Tibial nerve (tissue), 4 donors: ENCODE results near the gene FAM163B. TPM values are rescaled to one million over a fixed set of nuclear protein-coding genes. Genes with fewer than 3 reads are reported as not detected.

Experiments
- DNase-seq, 2 donors: peaks; one replicate each; pipeline ENCODE4 v3.0.0-alpha.2; 2019; ENCODE audit warnings: low spot score in 2 of 2
- H3K27ac ChIP-seq, 4 donors: fragments of 200-600 bp; sonication (generic) in 3 of 4; one replicate each; pipeline ENCODE4 v1.5.1; 2017 to 2019; ENCODE audit warnings: mild to moderate bottlenecking in 1 of 4
- H3K27me3 ChIP-seq, 2 donors: fragments of 200-600 bp; sonication (generic) in 1 of 2; one replicate each; pipeline versions ENCODE4 v1.5.1 to v1.6.0; 2017 to 2019
- H3K36me3 ChIP-seq, 3 donors: fragments of 200-600 bp; sonication (generic); one replicate each; pipeline ENCODE4 v1.5.1; 2018 to 2019
- H3K4me1 ChIP-seq, 4 donors: fragments of 200-600 bp; sonication (generic) in 3 of 4; one replicate each; pipeline ENCODE4 v1.5.1; 2017 to 2019
- H3K4me3 ChIP-seq, 4 donors: fragments of 200-600 bp; sonication (generic) in 3 of 4; one replicate each; pipeline ENCODE4 v1.5.1; 2017 to 2019; ENCODE audit warnings: mild to moderate bottlenecking in 1 of 4, moderate library complexity in 1 of 4
- H3K9me3 ChIP-seq, 4 donors: fragments of 200-600 bp; sonication (generic) in 3 of 4; one replicate each; pipeline ENCODE4 v1.5.1; 2017 to 2019
- EP300 ChIP-seq, 2 donors: sonication (generic); formaldehyde crosslinking; IDR thresholded peaks; one replicate each; pipeline ENCODE4 v1.6.1; 2017; ENCODE audit warnings: antibody characterized with exemption in 2 of 2, mild to moderate bottlenecking in 1 of 2
- POLR2A ChIP-seq, 2 donors: fragments of 450-650 bp; IDR thresholded peaks; one replicate each; pipeline ENCODE4 v1.6.1; 2017; ENCODE audit warnings: antibody characterized with exemption in 2 of 2, mild to moderate bottlenecking in 2 of 2, moderate library complexity in 2 of 2
- WGBS, 2 donors: methylation state at CpG; one replicate each; pipeline ENCODE4 v1.1.5; 2018; 5-methylcytosine and 5-hydroxymethylcytosine counted together
- total RNA-seq, 4 donors: library from RNA; depleted of rRNA; stranded (reverse); fragments of >200 nt; gene quantifications; one replicate each; pipeline ENCODE4 v1.1.0, GENCODE V29; 2016
- TF ChIP-seq, protein P1 (sequence below), 5 experiments: fragments of 200-600 bp in 3 of 5; fragments of 450-650 bp in 2 of 5; sonication (generic) in 3 of 5; IDR thresholded peaks; one replicate each; pipeline ENCODE4 v1.5.1; 2016 to 2019; ENCODE audit warnings: antibody characterized with exemption in 5 of 5, mild to moderate bottlenecking in 3 of 5, moderate library complexity in 2 of 5

FAM163B gene
- total RNA-seq, 4 donors from 2014 or later = 0.90 to 2.2 (median 1.0) TPM; not detected in 1

DNA sequence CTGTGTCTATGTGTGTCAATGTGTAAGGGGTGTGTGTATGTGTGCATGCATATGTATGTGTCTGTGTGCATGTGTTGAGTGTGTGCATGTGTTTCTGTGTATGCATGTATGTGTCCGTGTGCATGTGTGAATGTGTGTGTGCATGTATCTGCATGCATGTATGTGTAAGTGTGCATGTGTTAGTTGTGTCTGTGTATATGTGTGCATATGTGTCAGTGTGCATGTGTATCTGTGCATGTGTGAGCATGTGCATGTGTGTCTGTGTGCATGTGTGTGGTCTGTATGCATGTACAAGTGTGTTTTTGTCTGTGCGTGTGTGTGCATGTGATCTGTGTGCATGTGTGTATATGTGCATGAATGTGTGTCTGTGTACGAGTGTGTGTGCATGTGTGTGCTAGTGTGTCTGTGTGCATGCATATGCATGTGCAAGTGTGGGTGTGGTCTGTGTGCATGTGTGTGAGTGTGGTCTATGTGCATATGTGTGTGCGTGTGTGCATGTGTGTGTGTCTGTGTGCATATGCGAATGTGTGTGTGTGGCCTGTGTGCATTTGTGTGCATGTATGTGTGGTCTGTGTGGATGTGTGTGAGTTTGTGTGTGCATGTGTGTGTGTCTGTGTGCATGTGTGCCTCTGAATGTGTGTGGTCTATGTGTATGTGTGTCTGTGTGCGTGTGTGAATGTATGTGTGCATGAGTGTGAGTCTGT, 9.6 kb downstream of the FAM163B start:
- WGBS, 2 donors = 95 to 97% methylated on average over 6 of the region's 6 CpGs
- H3K4me3 ChIP-seq = no peak overlapping the region
- TF ChIP-seq, protein P1, sequence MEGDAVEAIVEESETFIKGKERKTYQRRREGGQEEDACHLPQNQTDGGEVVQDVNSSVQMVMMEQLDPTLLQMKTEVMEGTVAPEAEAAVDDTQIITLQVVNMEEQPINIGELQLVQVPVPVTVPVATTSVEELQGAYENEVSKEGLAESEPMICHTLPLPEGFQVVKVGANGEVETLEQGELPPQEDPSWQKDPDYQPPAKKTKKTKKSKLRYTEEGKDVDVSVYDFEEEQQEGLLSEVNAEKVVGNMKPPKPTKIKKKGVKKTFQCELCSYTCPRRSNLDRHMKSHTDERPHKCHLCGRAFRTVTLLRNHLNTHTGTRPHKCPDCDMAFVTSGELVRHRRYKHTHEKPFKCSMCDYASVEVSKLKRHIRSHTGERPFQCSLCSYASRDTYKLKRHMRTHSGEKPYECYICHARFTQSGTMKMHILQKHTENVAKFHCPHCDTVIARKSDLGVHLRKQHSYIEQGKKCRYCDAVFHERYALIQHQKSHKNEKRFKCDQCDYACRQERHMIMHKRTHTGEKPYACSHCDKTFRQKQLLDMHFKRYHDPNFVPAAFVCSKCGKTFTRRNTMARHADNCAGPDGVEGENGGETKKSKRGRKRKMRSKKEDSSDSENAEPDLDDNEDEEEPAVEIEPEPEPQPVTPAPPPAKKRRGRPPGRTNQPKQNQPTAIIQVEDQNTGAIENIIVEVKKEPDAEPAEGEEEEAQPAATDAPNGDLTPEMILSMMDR (IDR thresholded peaks at IDR 0.05) = no peak
- TF ChIP-seq EP300 (IDR thresholded peaks at IDR 0.05) = no peak
- no peak for TF ChIP-seq POLR2A (IDR thresholded peaks at IDR 0.05)
- H3K27ac ChIP-seq = no peak overlapping the region
- peaks cover 0 to 16% of the 10 kb centered on the region in 2 donors for H3K27me3 ChIP-seq
- DNase-seq = no peak
- H3K4me1 ChIP-seq = no peaks in the 10 kb centered on the region
- peaks cover 0 to 35% (median 10%) of the 10 kb centered on the region in 4 donors for H3K9me3 ChIP-seq
- H3K36me3 ChIP-seq = no peaks in the 10 kb centered on the region

DNA sequence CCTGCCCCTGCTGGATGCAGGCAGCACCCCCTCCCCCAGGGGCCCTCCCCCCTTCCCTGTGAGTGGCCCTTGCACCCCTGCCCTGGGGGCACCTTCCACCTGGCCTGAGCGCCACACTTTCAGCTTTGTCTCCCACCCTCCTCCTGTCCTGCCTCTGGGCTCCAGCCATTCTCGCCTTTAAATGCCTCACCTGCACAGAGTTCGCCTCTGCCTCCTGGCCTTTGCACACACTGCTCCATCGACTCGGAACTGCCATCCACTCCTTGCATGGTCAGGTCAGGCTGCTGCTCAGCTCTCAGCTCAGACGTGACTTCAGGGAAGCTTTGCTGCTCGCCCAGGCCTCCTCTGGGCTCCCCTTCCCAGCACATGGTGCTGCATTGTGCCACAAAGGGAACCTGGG, 10.2 kb downstream of the FAM163B start:
- WGBS, 2 donors = 75 to 90% methylated on average over 7 of the region's 7 CpGs
- TF ChIP-seq, protein P1 (IDR thresholded peaks at IDR 0.05) = no peak
- TF ChIP-seq POLR2A (IDR thresholded peaks at IDR 0.05) = no peak
- Histone ChIP-seq H3K9me3 (peaks cover 0 to 35% (median 10%) of the 10 kb centered on the region in 4 donors), H3K27ac (no peak overlapping the region), H3K4me1 (no peaks in the 10 kb centered on the region), H3K4me3 (no peak overlapping the region), H3K36me3 (no peaks in the 10 kb centered on the region), H3K27me3 (peaks cover 0 to 16% of the 10 kb centered on the region in 2 donors)
- DNase-seq = no peak

DNA sequence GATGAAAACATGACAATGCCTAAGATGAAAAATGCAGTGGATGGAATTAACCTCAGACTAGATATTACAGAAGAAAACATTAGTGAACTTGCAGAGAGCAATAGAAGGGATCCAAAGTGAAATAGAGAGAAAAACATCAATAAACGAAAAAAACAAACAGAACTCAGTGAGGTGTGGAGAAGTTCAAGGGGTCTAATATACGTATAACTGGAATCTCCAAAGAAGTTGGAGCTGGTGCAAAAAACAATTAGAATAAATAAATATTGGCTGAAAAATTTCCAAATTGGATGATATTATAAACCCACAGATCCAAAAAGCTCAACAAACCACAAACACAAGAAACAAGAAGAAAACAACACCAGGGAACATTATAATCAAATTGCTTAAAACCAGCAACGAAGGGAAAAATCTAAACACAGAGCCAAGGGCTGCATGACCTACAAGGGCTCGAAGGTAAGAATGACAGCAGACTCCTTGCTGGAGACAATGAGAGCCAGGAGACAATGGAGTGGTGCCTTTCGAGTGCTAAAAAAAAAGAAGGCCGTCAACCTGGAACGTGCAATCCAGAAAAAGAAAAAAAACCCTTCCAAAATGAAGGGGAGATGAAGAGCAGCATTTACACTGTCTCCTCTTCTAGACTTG, 11.8 kb downstream of the FAM163B start:
- no peak for DNase-seq
- Histone ChIP-seq H3K9me3 (peaks cover 0 to 35% (median 10%) of the 10 kb centered on the region in 4 donors), H3K36me3 (no peaks in the 10 kb centered on the region), H3K27ac (no peak overlapping the region), H3K4me1 (no peaks in the 10 kb centered on the region), H3K27me3 (peaks cover 0 to 10% of the 10 kb centered on the region in 2 donors), H3K4me3 (no peak overlapping the region)
- no peak for TF ChIP-seq EP300 (IDR thresholded peaks at IDR 0.05)
- TF ChIP-seq POLR2A (IDR thresholded peaks at IDR 0.05) = no peak
- TF ChIP-seq, protein P1 (IDR thresholded peaks at IDR 0.05) = no peak
- 80 to 81% methylated on average over 7 of the region's 7 CpGs for WGBS, 2 donors

DNA sequence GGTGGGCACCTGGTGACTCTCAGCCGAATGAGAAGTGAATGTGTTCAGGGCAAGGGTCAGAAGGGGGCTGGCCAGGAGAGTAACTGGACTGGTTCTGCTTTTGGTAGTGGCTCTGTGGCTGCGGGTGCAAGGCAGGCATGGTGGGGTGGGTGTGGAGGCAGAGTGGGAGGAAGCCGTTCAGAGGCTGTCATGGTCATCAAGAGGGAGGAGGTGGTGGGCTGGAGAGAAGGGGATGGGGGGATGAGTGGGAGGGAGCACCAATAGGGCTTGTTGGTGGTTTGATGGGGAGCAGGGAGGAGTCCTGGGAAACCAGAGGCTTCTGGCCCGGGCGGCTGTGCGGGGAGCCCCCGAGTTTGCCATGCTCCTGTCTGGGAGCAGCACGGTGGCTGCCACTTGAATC, 13.3 kb downstream of the FAM163B start:
- DNase-seq = no peak
- Histone ChIP-seq H3K27me3 (peaks cover 0 to 11% of the 10 kb centered on the region in 2 donors), H3K4me3 (no peak overlapping the region), H3K27ac (no peak overlapping the region), H3K36me3 (no peaks in the 10 kb centered on the region), H3K9me3 (peaks cover 0 to 35% (median 10%) of the 10 kb centered on the region in 4 donors), H3K4me1 (peaks cover 0 to 11% (median 0%) of the 10 kb centered on the region in 4 donors)
- 83 to 85% methylated on average over 8 of the region's 8 CpGs for WGBS, 2 donors
- TF ChIP-seq POLR2A (IDR thresholded peaks at IDR 0.05) (no peak), EP300 (IDR thresholded peaks at IDR 0.05) (no peak)
- TF ChIP-seq, protein P1 (IDR thresholded peaks at IDR 0.05) = no peak

DNA sequence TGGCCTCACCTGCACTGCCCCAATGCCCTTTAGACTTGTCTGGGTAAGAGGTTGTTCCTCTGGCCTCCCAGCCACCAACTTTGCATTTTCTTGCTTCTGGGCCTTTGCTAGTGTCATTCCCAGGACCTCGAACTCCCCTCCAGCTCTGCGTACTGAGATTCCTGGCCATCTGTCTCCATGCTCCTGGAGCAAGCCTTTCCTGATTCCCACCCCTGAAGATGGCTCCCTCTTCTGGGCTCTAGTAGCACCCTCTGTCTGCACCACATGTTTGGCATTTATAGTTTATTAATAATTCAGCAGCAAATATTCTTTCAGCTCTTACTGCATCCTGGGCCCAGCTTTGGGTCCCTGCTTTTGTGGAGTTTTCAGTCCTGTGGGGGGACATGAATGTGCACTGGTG, 14.9 kb downstream of the FAM163B start:
- H3K27ac ChIP-seq = no peak overlapping the region
- peaks cover 0 to 35% (median 10%) of the 10 kb centered on the region in 4 donors for H3K9me3 ChIP-seq
- no peak overlapping the region for H3K4me3 ChIP-seq
- no peaks in the 10 kb centered on the region for H3K36me3 ChIP-seq
- WGBS, 2 donors = 87 to 92% methylated on average over 2 of the region's 2 CpGs
- peaks cover 0 to 11% (median 0%) of the 10 kb centered on the region in 4 donors for H3K4me1 ChIP-seq
- TF ChIP-seq, protein P1 (IDR thresholded peaks at IDR 0.05) = no peak
- TF ChIP-seq POLR2A (IDR thresholded peaks at IDR 0.05) (no peak), EP300 (IDR thresholded peaks at IDR 0.05) (no peak)
- no peak for DNase-seq
- peaks cover 0 to 11% of the 10 kb centered on the region in 2 donors for H3K27me3 ChIP-seq
